Activated CD4-positive, alpha-beta T cell treated with anti-CD3 and anti-CD28 coated beads, Interleukin-10, Interleukin-2, amounts not matched to agents 100 ng/mL and 50 ng/mL, durations not matched to agents 16 hours and 8 hours (primary cell): ENCODE results near the gene KCNQ1OT1.
A peak's percentile ranks its signal among the peaks of the same experiment; 100 is the strongest.

Experiments used
- DNase-seq: peaks from one replicate; pipeline ENCODE4 v3.0.0-alpha.2; 2020

The KCNQ1OT1 gene

DNA sequence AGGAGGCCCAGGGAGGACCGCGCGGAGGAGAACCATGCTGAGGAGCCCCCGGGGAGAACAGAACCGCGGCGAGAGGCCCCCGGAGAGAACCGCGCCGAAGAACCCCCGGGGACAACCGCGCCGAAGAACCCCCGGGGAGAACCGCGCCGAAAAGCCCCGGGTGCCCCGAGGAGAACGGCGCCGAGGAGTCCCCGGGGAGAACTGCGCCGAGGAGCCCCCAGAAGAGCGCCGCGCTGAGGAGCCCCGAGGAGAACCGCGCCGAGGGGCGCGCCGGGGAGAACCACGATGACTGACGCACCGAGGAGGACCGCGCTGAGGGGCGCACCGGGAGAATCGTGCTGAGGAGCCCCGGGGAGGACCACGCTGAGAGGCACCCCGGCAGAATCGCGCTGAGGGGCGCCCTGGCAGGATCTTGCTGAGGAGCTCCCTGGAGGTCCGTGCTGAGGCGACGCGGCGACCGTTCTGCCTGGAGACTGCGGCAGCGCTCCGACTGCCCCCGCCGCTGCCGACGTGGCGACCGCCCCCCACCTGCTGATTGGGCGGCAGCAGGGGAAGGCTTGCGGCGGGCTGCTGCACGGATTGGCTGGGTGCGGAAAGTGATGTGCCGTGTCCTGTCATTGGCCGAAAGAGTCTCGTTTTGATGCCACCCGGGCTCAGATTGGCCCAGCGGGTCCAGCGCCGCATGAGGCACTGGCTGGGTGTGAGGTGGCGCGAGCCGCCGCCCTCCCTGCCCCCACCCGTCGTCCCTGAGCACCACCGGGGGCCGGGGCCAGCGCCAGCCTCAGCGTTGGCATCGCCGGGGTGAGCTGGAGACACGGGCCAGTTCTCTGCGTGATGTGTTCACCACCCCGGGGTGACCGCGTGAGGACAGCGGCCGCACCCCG lies at the start of gene KCNQ1OT1:
Gene KCNQ1OT1 (minus strand): TSS at position 464 of the 884 bp plus-strand sequence.
- DNase-seq, result peak; percentile 92

DNA sequence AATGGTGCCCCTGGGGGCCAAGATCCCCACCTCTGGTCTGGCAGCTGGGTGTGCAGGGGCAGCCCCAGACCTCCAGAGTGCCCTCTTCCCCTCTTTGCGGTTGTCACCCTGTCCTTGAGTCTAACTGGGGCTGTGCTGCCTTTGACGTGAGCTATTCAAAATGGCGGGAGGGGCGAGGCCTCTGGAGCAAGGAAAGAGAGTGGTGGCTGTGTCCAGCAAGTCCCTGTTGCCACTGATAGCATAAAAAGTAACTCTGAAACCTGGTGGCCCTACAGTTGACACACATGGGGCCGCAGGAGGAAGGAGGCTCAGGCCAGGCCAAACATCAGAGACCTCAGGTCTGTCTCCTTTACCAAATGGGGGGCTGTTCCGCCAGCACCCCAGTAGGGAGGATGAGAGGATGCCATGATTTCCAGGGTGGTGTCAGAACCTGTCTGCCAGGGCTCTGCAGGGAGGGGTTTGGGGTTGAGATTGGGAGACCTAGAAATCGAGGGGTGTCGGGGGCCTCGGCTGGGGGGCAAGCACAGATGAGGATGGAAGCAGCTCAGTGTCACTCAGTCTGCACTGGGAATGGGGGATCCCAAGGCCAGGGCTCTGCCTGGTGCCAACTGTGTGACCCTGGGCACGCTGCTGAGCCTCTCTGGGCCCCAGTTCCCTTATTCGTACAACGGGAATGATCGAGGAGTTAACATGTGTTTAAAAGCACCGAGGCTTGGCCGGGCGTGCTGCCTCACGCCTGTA lies 49.2 kb upstream of the KCNQ1OT1 start:
- no peak for DNase-seq

DNA sequence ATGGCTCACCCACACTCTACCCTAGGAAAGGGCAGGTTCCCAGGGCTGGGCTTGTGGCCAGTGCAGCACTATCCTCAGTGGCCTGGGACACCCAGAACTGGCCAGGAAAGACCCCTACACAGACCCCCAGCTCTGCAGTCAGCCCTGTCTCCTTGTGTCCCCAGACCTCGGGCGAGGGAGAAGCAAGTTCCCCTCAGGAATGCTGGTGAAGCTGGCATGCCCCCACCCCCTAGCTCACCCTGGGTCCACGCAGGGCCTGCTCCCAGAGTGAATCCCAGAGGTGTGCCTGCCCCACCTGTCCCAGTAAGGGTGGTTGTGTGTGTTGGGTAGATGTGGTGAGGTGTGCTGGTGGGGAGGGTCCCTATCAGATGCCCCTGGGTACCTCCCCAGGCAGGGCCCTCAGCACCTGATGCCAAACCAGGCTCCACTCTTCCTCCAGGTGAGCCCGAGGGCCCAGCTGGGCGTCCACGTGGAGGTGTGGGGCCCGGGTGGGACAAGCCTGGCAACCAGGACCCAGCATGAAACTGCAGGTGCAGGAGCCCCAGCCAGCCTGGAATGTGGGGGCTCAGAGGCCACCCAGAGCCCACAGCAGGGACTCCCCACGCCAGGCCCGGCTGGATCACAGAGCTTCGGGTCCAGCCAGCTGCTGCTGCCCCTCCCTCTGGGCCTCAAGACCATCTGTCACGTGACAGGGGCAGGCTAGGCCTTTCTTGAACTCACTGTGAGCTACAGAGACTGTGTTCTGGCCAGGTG lies 48.4 kb upstream of the KCNQ1OT1 start:
- no peak for DNase-seq

DNA sequence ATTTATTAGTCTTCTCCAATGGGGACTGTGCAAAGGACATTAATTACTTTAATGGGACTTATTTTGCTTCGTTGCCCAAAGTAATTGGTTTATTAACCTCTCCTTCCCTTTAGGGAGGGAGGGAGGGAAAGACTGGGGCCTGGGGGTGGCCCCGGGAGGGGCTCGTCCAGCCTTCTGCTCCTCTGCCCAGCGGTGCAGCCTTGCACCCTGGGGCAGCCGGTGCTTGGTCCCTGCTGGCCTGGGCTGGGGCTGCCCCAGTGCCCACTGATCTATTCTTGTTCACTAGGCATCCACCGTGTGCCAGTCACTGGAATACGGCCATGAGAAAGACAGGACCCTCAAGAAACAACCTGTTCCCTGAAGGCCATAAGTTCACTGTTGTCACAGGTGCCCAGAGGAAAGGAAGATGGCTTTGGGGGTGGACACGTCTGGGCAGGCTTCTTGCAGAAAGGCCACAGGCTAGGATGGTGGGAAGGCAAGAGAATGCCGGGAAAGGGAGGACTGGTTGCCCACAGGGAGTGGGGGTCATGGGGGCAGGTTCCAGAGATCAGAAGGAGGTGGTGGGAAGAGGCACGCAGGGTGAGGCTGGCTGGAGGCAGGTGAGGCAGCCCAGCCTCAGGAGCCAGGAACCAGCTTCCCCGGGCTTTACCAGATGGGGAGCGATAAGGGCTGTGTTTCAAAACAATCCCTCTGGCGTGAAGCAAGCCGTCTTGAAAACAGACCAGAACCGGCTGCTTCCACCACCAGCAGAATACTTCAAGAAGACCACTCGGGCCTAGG lies 47.6 kb upstream of the KCNQ1OT1 start:
- DNase-seq, result no peak

DNA sequence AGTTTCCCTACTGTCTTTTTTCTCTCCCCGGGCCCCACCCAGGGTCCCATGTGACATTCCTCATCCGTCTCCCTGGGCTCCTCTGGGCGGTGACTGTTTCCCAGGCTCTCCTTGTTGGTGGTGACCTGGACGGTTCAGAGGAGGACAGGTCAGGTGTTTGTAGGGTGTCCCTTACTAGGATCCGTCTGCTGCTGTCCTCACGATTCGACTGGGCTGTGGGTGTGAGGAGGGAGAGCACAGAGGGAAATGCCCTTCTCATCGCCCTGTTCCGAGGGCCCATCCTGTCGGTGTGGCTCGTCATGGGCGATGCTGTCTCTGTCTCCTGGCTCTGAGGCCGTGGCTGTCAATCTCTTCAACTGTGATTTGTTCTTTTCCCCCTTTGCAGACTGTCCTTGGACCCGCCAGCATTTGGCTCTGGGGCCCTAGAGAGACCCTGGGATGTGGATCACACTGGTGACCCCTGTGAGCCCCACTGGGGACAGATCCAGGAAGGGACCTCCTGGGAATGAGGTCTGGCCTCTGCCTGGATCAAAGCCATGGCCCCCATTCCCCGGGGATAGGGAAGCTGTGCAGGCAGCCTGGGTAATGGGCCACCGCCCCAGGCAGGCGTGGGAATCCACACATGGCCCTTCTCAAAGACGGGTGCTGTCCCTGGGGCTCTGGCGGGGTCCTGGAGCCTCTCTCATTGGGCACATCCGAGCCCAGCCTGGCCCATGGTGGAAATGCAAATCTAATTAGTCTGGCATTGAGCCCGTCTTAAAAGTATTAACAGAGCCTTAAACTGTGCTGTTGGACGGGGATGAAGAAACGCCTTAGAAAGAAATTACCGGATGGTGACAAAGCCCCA lies 46.8 kb upstream of the KCNQ1OT1 start:
- no peak for DNase-seq

DNA sequence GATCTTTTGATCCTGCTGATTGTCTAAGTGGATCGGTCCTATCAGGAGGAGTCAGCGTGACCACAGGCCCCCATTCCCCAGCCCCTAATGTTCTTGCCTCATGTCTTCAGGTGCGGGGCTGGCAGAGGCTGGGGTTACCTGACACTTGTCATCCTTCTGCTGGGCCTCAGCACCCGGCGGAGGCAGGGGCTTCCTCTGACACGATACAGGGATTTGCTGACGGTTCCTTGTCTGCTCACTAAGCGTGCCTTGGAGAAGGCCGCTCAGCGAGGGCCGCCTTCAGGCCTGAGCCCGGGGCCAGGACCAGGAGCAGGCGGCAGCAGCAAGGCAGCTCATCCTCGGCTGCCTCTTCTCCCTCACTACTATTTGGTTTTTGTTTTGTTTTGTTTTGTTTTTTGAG lies 45.7 kb upstream of the KCNQ1OT1 start:
- DNase-seq, result no peak

DNA sequence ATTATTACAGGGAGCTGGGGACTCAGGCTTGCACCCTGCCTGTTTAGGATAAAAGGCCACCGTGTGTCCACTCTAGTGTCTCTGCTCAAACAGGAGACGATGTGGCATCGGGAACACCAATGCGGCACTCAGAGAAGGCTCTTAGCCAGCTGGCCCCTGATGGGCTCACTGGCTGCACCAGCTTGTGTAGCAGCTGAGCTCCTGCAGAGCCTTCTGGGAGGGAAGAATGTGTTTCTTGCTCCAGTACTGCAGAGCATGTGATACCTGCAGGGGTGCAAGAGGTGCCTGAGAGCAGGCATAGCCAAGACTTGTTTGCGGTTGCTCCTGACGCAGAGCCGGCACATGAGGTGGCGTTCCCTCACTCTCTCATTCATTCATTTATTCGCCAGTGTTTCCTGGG lies 44.4 kb upstream of the KCNQ1OT1 start:
- DNase-seq, result no peak

DNA sequence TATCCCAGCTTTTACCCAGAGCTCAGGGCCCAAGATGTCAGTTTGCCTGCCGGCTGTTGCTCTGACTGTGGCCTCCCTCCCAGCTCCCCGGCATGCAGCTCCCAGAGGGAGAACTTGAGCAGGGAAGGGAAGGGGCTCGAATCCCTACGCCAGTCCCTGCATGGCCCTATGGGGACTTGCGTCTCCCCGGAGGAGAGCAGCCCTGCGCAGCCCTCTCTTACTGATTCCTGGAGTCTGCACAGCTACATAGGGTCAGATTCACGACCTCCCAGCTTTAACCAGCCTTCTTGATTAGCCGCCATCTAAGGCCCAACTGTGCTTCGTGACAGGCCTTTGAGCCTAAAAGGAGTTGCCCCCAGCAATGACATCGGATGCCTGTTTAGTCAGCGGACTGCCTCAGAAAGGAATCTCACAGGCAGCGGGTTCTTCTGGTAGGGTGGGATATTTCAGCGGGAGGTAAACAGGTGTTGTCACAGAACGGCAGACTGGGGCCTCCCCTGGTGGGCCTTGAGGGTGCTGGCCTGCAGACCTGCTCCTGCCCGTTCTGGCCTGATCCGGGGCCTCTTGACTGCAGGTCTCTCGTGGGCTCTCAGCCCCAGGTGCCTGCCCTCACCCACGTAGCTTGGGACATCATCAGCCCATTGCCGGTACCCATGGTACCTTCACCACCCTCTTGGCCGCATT lies 43.8 kb upstream of the KCNQ1OT1 start:
- no peak for DNase-seq

DNA sequence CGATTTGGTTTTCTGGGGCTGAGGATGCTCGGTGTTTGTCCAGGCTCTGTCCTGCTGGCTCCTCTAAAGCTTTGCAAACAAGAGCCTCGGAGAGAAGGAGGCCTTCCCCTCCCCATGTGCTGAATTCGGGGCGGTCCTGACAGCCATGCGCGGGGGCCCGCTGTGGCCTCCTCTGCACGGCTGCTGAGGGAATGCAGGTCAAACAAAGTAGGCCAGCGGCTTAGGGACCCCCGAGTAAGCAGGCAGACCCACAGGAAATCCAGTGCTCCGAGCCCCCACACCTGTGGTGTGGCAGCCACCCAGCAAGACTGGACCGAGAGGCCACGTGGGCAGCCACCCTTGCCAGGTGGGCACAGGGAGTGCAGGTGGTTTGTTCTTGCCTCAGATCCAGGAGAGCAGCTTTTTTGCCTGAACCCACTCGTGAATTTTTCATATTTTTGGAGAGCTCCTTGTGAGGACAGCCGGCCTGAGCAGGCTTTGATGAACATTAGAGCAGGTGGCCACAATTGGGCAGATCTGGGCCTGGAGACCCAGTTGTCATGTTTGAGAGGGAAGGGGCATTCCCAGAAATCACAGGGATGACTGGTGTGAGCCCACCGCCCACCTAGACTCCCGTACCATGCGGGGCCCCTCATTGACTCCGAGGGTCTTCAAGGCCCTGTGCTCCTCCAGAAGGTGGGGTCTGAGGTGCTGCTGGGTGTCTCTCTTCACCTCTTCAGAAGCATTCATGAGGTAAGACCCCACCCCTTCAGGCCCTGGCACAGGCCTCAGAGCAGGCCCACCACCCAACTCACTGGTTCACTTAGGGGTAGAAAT lies 43.0 kb upstream of the KCNQ1OT1 start:
- DNase-seq, result no peak

DNA sequence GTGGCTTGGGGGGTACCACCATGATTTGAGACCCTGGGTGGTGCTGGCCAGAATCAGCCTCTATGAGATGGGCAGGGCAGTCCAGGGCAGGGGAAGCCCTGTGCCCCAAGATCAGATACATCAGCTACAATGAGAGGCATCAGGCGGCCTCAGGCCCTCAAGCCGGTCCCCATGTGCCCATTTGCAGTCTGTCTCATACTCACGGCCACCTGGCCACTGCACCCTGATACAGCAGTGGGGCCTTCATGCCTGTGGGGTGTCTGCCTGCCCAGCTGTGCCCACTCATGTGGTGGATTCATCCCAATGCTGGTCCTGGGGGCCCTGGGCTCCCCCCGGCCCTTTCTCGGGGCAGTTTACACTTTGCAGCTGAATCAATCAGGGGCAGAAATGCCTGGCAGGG lies 42.4 kb upstream of the KCNQ1OT1 start:
- no peak for DNase-seq

DNA sequence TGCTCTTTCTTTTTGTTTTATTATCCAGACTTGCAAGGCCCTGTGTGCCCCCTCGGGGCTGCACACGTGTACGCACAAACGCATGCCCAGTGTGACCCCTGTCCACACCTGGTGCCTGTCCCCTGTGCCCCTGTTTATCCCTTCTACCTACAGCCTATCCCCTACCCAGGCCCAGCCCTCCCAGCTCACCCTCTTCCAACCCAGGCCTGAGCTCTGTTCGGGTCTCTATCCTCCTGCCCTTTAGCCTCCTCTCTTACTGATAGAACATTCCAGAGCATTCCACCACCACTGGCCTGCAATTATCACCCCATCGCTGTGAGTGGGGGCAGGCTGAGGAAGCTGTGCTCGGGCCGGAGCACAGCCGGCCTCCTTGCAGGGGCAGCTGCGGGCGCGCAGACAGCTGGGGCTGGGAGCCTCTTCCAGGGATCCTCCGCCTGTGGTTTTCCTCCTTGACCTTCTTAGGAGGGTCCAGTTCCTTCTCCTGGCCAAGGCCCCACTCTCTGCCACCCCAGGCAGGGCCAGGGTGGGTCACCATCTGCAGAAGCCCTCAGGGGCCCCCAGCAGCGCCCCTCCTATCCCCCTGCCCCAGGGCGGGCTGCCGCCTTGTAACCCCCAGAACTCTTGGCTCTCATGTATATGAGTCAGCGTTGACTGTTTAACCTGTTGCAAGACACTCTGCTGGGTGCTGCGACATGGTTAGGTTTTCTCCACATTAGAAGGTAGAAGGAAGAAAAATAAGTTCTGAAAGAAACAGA lies 41.8 kb upstream of the KCNQ1OT1 start:
- DNase-seq, result no peak

DNA sequence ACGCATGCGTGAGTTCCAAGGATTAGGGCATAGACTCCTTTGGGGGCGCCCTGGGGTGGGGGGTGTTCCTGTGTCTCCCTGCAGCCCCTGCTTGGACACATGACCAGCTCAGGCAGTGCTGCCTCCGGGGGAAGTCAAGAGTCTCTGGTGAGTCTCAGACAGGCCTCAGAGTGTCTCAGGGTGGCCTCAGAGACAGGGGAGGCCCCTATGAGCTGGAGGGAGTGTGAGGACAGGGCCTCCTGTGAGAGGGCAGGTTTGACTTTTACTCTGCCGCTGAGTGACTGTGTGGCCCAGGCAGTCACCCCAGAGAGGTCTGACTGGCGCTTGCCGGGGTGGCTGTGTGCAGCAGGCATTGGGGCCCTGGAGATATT lies 41.2 kb upstream of the KCNQ1OT1 start:
- DNase-seq, result no peak

DNA sequence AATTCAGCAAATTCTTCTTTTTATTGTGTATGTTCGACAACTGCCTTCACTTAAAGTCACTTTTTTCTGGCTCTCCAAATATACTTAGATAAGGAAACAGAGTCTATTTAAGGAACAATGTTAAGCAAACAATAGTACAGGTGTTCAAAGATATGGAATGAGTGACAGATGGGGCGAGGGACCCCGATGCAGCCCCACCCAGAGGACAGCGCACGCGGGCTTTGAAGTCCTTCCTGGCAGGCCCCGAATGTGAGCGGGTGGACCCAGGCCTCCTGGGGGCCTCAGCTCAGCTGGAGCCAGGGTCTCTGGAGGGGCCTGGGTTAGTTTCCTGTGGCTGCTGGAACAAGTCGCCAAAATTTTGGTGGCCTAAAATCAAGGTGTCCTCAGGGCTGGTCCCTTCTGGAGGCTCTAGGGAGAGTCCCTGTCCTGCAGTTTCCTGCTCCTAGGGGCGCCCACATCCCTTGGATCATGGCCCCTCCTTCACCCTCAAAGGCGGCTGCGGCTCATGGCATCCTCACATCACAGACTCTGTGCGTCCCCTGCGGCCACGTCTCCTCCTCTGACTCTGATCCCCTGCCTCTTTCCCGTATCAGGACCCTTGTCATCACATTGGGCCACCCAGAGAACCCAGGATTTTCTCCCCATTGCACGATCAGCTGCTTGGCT lies 40.6 kb upstream of the KCNQ1OT1 start:
- no peak for DNase-seq

DNA sequence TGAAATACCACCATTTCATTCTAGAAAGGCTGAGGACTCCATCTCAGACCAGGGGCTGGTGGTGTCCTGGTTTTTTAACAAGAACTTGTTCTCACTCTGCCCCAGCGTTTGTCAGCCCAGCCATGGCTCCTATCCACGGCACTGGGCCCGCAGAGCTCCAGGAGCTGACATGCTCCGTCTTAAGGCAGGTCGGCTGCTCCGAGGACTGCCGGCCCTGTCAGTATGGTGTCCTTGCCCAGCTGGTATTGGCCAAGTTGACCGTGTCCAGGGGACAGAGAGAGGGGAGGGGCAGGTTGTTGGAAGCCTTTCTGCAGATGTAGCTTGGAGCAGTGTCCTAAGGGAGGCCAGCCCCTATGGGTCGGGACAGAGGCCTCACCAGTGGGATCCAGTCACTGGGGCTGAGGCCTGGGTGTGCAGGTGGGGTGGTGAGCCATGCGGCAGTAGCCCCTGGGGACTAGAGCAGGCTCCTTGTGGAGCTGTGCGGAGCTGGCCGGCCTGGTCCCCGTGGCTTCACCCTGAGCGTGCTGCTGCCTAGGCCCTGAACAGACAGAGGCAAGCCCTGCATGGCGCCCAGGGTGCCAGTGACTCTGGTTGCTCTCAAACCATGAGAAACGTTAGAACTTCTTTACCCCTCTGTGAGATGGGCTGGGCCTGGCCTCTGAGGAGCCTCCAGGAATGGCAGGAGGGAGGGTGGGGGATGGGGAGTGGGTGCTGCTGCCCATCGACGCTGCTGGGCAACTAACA lies 39.9 kb upstream of the KCNQ1OT1 start:
- DNase-seq, result no peak

DNA sequence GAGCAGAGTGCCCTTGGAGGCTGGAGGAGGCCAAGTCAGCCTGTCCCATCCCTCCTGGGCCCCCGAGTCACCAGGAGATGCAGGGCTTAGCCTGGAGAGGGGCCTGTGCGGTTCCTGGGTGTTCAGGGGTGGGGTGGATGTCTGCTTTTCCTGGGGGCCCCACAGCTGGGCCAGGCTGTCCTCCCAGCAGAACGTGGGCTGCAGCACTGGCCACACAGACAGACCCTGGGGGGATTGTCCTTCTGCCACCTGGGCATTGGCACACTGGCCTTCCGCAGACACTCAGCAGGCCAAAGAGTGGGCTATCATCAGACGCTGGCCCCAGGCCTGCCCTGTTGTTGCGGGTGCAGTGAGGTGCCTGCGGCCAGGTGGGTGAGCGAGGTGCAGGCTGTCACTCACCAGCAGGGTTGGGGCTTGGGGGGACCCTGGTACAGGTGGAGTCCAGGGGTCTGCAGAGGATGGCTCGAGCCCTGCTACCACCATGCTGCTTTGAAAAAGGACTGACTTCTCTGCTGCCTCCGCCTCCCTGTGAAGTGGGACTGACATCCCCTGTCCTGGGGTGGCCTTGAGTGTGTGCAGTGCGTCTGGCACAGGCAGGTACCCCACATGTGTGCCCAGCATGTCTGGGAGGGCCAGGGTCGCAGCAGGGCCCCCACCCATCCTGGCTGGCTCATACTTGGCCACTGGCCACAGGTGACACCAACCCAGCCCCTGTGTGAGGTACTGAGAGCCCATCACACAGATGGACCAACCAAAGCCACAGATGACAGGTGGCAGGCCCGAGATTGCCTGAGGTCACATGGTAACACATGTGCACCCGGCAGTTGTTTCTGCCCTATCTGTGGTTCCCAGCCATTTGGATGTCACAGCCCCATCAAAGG lies 39.0 kb upstream of the KCNQ1OT1 start:
- no peak for DNase-seq

DNA sequence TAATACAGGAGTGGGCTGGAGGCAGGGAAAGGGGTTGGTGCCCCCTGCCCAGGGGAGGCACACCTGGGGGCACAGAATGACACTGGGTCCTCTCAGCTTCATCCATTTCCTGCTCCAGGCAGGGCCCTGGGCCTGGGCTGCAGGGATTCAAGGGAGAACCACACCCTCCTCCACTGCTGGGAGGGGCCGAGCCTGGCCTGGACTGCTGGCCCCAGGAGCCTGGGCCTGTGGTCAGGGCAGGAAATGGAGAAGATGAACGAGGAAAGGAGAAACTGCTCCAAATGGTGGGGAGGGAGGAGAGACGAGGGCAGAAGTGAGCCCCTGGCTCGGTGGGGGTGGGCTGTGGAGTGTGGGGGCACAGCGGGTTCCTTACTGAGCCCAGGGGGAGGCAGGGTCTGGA lies 38.1 kb upstream of the KCNQ1OT1 start:
- DNase-seq, result no peak

DNA sequence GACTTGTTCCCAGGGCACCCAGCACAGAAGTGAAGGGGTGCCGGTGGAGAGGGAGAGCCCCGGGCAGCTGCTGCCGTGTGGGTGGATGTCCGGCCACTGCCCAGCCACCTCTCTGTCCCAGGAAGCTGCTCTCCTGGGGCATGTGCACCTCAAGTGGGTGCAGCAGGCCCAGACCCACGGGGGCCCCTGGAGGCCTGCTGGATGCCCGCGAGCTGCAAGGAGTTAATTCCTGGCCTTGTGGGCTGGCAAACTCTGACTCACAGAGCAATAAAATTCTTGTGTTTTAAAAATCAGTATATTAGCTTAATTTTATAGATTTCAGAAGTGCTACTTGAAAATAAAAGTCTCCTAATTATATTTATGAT lies 37.4 kb upstream of the KCNQ1OT1 start:
- no peak for DNase-seq
